Parietal lobe (tissue), 1 donor: ENCODE data around the gene ZNF683. TPM values are rescaled to one million over a fixed set of nuclear protein-coding genes. Genes with fewer than 3 reads are reported as not detected.

ENCODE experiments used
- total RNA-seq: library from RNA; depleted of rRNA; stranded (reverse); fragments of >200 nt; gene quantifications from one replicate; pipeline ENCODE4 v1.2.3, GENCODE V29; 2014

ZNF683 gene
- not detected for total RNA-seq

DNA sequence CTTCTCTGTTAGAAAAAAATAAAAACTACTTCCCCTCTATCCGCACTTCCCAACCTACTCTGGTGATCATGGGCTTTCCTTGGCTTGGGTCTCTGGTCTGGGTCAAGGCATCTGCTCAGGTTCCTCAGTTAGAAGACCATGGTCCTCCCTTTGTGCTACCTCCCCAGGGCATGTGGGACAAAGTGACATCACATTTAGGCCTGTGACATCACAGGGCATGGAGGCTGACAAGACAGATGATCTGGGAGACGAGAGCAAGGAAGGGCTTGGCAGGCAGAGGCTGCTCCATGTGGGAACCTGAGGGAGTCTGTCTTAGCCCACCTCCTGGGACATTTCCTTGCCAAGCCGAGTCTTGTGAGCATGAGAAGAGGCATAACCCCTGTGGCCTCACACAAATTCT lies at the start of gene ZNF683:
Gene ZNF683, minus strand, starts transcription at position 140 of the 400 bp plus-strand sequence. CDS start 4,179 bp downstream, outside the sequence.

DNA sequence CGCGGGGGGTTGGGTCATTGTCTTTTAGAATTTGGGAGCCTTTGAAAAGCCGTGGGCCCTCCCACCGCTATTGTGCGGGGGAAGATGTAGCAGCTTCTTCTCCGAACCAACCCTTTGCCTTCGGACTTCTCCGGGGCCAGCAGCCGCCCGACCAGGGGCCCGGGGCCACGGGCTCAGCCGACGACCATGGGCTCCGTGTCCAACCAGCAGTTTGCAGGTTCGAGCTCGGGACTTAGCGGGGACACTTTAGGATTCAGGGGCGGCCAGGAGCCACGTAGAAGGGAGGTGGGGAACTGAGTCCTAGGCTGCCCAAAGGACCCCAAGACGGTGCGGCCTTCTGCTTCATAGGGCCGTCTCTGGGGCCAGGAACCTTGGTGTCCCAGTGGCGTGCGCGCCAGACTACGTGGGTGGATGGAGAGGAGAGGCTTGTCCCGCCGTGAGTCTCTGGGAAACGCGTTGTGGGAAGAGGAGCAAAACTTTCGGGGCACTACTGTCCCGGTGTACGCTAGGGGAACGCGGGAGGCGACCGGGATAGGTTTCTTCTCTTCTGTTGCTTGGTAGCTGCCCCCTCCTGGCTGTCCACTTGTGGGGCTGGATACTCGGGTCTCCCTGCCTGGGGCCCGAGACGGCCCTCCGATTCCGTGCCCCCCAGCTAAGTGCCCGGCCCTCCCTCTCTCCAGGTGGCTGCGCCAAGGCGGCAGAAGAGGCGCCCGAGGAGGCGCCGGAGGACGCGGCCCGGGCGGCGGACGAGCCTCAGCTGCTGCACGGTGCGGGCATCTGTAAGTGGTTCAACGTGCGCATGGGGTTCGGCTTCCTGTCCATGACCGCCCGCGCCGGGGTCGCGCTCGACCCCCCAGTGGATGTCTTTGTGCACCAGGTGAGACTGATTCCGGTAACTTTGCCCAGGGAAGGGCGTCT lies 38.4 kb upstream of the ZNF683 start, which contains the start of gene LIN28A:
Gene LIN28A, plus strand, starts transcription at position 112 of the 918 bp plus-strand sequence. Its CDS starts 75 bp downstream, at position 187.

DNA sequence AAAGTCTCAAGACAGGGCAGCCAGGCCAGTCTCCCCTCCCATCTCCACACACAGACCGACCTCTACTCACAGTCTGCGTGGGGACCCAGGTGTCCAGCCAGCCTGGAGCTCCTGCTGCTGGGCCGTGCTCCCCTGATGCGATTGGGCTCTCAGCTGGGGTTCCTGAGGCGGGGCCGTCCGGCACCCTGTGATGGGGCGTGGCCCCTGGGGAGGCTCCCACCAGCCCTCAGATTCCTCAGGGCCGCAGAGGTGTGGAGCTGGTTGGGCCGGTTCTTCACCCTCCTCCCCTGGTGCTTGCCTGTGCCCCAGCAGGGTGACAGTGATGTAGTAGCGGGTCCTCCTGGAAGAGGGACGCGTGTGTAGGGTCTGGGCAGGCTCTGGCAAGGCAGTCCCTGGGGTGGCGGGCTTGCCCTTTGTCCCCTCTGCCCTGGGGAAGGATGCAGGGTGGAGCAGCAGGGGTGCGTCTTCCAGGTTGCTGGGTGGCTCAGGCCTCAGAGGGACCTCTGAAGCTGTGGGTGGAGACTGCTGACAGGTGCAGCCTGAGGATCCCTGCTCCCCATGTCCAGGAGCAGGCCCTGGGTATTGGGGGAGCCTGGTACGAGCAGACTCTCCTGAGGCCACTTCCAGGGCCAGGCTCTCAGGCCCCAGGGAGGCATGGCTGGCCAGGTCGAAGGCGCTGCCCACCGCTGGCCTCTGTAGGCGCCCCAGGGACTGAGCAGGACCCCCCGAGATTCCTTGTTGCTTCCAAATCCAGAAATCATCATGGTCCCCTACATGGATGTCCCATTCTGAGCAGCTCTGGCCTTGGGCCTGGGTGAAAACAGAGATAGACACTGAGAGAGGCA lies 18.4 kb downstream of the ZNF683 start, which contains the start of gene CRYBG2:
Gene CRYBG2, minus strand, starts transcription at position 155 of the 845 bp plus-strand sequence. CDS start 7,473 bp downstream, outside the sequence.

DNA sequence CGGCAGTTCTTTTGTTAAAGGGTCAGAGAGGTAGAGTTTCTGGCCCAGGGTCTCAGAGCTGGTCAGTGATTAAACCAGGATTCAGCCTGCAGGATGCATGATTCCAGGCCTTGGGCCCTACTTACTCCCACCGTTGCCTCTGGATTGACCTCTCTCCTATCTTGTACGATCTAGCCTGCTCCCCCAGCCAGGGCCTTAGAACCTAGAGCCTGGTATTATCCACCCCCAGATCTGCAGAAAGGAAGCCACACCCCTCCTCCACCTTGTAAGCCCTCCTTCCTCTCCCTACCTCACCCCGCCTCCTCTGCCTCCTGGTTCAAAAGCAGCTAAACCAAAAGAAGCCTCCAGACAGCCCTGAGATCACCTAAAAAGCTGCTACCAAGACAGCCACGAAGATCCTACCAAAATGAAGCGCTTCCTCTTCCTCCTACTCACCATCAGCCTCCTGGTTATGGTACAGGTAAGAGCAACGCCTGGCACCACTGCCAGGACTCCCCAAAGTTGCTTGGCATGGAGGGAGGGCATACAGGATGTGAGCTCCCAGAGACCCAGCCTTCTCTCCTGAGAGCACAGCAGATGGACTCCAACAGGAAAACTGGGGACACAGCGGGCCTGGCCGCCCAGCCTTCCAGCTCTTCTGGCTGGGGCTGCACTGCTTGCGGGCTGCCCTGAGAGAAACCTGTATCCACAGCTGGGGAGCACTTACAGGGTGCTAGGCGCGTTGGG lies 54.8 kb downstream of the ZNF683 start, which contains the start of gene CD52:
Gene CD52, plus strand, starts transcription at position 347 of the 726 bp plus-strand sequence. Its CDS starts 60 bp downstream, at position 407.

Other genes starting within 250 kb of the ZNF683 start
- 0.31 TPM for gene FAM110D, start 213.7 kb downstream of the ZNF683 start, total RNA-seq
- gene C1orf232, start 203.8 kb downstream of the ZNF683 start, total RNA-seq = not detected
- gene ZNF593, start 202.8 kb downstream of the ZNF683 start, total RNA-seq = 13.1 TPM
- not detected for gene ZNF593OS, start 200.9 kb downstream of the ZNF683 start, total RNA-seq
- gene CNKSR1, start 195.3 kb downstream of the ZNF683 start, total RNA-seq = 7.2 TPM
- not detected for gene CATSPER4, start 182.1 kb downstream of the ZNF683 start, total RNA-seq
- gene CEP85, start 138.6 kb downstream of the ZNF683 start, total RNA-seq = 19.4 TPM
- gene SH3BGRL3, start 92.7 kb downstream of the ZNF683 start, total RNA-seq = 16.6 TPM
- 9.7 TPM for gene UBXN11, start 66.1 kb downstream of the ZNF683 start, total RNA-seq
- not detected for gene CD52, start 54.8 kb downstream of the ZNF683 start, total RNA-seq
- 0.63 TPM for gene CRYBG2, start 18.6 kb downstream of the ZNF683 start, total RNA-seq
- gene LIN28A, start 38.1 kb upstream of the ZNF683 start, total RNA-seq = not detected
- gene DHDDS, start 59.6 kb upstream of the ZNF683 start, total RNA-seq = 47.6 TPM
- gene HMGN2, start 99.7 kb upstream of the ZNF683 start, total RNA-seq = 243 TPM
- 3.4 TPM for gene RPS6KA1, start 157.0 kb upstream of the ZNF683 start, total RNA-seq